Muscle of leg (tissue), 11 donors: Measurements from ENCODE around the gene ADIPOR2. TPM values are rescaled to one million over a fixed set of nuclear protein-coding genes. Genes with fewer than 3 reads are reported as not detected.
A peak's percentile ranks its signal among the peaks of the same experiment; 100 is the strongest.

ENCODE experiments used
- DNase-seq: peaks from one replicate; pipeline ENCODE4 v3.0.0; 2013
- H3K27ac ChIP-seq: one replicate; pipeline ENCODE4 v1.5.1; 2013; ENCODE audit warnings: mild to moderate bottlenecking, low read length, control low read depth
- H3K27me3 ChIP-seq: one replicate; pipeline ENCODE4 v1.6.1; 2013; ENCODE audit warnings: low read length; ENCODE audit not compliant: control insufficient read depth, insufficient read depth
- H3K36me3 ChIP-seq: one replicate; pipeline ENCODE4 v1.6.1; 2013; ENCODE audit warnings: low read length; ENCODE audit not compliant: control insufficient read depth, insufficient read depth
- H3K4me1 ChIP-seq: one replicate; pipeline ENCODE4 v1.6.1; 2013; ENCODE audit warnings: low read length; ENCODE audit not compliant: control insufficient read depth, insufficient read depth
- H3K4me3 ChIP-seq: one replicate; pipeline ENCODE4 v1.5.1; 2013; ENCODE audit warnings: low read length, control low read depth
- H3K9me3 ChIP-seq: replicated peaks from 2 replicates; pipeline ENCODE4 v1.6.1; 2013; ENCODE audit warnings: low read depth, low read length; ENCODE audit not compliant: control insufficient read depth
- WGBS: methylation state at CpG from one replicate; pipeline ENCODE4 v1.1.5; 2013; ENCODE audit warnings: missing lambda C conversion rate; ENCODE audit not compliant: insufficient coverage; 5-methylcytosine and 5-hydroxymethylcytosine counted together
- polyA plus RNA-seq, 8 donors: library from polyadenylated mRNA; unstranded; fragments of 120-200 nt; gene quantifications; one replicate each; pipeline versions ENCODE4 v1.2.1 to v1.2.3, GENCODE V29; 2013; ENCODE audit warnings: inconsistent platforms in 1 of 8, low replicate concordance in 1 of 8; ENCODE audit not compliant: insufficient read length in 8 of 8, insufficient read depth in 1 of 8
- total RNA-seq: library from RNA; stranded (reverse); fragments of 120-200 nt; gene quantifications from one replicate; pipeline ENCODE4 v1.2.4, GENCODE V29; 2013

Gene ADIPOR2
- total and polyA plus RNA-seq, 9 donors = 18.4 to 30.0 (median 25.1) TPM

DNA sequence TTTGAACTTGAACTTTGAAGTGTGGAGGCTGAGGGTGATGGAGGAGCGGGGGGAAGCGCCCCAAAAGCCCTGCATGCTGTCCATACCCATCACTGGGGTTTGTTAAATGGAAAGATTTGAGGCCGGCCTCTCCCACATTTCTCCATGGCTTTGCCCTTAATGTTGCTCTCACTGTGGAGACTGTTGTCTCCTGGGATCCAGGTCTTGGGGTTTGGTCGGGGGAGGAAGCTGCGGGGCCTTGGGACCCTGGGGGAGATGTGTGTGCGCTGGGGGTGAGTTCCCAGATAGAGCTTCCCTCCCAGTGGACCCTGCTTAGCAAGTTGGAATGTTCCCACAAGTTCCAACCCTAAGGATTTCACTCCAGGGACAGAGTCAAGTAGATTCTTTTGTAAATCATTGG is 101.5 kb downstream of the ADIPOR2 start:
- Histone ChIP-seq H3K4me3 (no peak overlapping the region), H3K27ac (no peak overlapping the region), H3K9me3 (no peaks in the 10 kb centered on the region), H3K27me3 (no peaks in the 10 kb centered on the region), H3K4me1 (peaks cover 42% of the 10 kb centered on the region), H3K36me3 (peaks cover 10% of the 10 kb centered on the region)
- DNase-seq = no peak
- no CpG with 5 or more reads among the region's 6 CpGs for WGBS

DNA sequence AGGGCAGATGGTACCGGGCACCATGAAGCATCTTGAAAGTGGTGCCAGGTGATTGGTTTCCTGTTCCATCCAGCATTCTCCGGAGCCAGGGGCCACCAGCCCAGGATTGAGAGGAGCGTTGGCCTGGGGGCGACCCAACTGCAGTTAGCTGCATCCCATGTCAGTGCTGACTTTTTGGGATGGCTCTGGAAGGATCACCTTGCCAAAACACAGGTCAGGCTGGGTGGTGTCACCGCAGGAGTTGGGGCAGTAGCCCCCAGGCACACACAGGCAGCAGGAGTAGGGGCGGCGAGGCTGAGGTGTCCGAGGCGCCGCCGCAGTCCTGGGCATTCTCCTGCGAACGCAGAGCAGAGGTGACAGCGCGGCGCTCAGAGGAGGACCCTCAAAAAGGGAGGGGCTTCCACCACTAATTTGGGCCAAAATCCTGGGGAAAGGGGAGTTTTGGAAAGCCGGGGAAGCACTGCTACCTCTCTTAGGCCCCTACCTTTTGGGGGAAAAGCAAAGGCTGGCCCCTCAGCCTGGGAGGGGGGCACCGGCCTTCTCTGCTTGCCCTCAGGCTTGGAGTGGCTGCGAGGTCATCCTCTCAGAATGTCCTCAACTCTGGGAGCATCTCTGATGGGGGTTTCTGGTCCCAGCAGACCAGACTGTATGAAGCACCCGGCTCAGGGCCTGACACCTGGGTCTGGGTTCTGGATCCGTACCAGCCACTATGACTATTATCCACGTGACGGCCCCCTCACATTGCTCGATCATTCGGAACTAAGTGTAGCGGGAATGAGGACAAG is 102.7 kb downstream of the ADIPOR2 start:
- H3K9me3 ChIP-seq = no peaks in the 10 kb centered on the region
- peaks cover 45% of the 10 kb centered on the region for H3K4me1 ChIP-seq
- WGBS = 85% methylated on average over 14 of the region's 26 CpGs
- H3K27me3 ChIP-seq = no peaks in the 10 kb centered on the region
- DNase-seq = no peak
- H3K27ac ChIP-seq = peak overlapping the region; percentile 74
- H3K36me3 ChIP-seq = no peaks in the 10 kb centered on the region
- H3K4me3 ChIP-seq = no peak overlapping the region

DNA sequence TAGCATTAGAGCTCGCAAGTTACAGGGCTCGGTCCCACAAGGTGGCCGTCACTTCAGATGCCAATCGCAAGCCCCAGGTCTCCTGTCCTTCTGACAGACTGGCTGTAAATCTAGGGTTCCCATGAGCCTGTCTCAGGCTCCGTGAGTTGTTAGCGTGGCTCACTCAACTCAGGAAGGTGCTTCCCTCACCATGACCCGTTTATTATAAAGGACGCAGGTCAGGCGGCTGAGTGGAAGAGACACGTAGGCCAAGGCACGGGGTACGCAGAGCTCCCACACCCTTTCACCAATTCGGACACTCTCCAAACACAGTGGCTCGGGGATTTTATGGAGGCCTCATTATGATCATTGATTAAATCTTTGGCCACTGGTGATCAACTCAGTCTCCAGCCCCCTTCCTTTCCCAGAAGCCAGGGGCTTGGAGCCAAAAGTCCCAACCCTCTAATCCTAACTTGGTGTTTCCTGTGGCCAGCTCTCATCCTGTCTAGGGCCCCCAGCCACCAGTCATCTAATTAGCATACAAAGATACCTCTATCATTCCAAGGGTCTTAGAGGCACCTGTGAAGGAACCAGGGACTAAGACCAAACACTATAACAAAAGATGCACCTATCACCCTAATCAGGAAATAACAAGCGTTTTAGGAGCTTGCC is 103.7 kb downstream of the ADIPOR2 start:
- WGBS = 82% methylated on average over 14 of the region's 15 CpGs
- Histone ChIP-seq H3K4me1 (peaks cover 45% of the 10 kb centered on the region), H3K4me3 (no peak overlapping the region), H3K27ac (peak overlapping the region; percentile 74), H3K9me3 (no peaks in the 10 kb centered on the region), H3K36me3 (no peaks in the 10 kb centered on the region), H3K27me3 (no peaks in the 10 kb centered on the region)
- DNase-seq = no peak

DNA sequence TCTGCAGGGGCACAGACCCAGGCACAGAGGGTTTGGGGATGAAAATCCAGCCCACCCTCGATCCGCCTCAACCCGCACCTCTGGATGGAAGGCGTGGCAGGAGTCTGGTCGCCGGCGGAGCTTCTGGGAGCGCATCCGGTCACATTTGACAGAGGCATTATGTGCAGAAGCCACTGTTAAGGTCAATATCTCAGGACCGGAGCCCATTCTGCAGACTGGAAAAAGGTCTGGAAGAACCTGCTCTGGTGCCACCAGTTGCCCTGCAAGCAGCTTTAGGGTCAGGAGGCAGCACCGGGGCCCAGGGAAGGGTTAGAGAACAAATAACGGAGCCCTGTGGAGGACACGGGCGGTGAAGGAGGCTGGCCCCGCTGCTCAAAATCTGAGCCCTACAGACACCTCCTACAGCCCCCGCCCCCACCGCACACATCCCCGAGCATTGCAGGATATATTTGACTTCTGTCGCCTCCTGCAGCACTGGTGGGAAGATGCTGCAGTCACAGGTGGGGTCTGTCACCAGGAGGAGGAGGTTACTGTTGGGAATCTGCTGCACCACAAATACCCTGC is 104.4 kb downstream of the ADIPOR2 start:
- H3K4me3 ChIP-seq = no peak overlapping the region
- H3K4me1 ChIP-seq = peaks cover 45% of the 10 kb centered on the region
- H3K36me3 ChIP-seq = no peaks in the 10 kb centered on the region
- peak overlapping the region; percentile 40 for H3K27ac ChIP-seq
- no peaks in the 10 kb centered on the region for H3K27me3 ChIP-seq
- no peak for DNase-seq
- no peaks in the 10 kb centered on the region for H3K9me3 ChIP-seq
- 67% methylated on average over 11 of the region's 19 CpGs for WGBS

DNA sequence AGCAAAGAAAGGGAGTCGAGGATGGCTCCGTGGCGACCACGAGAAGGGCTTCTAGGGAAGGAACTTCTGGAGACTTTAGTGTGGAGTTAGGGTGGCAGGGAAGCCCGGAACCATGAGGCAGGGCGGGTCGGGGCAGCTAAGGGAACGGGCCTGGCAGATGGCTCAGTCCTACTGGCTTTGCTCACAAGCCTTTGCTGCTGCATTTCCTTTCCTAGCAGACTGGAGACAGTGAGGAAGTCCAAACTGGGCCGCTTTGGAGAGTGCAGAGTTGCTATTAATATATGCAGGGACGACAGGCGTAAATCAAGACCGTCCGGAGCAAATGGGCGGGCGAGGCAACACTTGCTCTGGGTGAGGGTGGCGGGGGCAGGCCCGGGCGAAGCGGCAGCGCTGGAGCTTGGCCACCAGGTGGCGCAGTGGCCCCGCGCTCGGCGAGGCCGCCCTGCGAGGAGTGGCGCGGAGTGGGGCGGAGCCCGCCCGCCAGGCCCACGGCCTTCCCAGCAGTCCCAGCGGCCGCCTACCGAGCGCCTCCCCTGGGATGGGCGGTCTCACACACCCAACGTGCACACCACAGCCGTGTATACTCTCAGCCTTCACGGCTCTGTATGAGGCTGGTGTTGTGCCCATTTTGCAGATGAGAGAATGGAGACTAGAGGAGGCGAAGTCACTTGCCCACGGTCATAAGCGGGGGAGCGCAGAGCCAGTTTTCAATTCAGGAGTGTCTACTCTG is 105.1 kb downstream of the ADIPOR2 start:
- Histone ChIP-seq H3K36me3 (no peaks in the 10 kb centered on the region), H3K27ac (peak overlapping the region; percentile 40), H3K4me3 (peak overlapping the region; percentile 58), H3K9me3 (no peaks in the 10 kb centered on the region), H3K27me3 (no peaks in the 10 kb centered on the region), H3K4me1 (peaks cover 45% of the 10 kb centered on the region)
- 5% methylated on average over 30 of the region's 45 CpGs for WGBS
- peak; percentile 94 for DNase-seq

DNA sequence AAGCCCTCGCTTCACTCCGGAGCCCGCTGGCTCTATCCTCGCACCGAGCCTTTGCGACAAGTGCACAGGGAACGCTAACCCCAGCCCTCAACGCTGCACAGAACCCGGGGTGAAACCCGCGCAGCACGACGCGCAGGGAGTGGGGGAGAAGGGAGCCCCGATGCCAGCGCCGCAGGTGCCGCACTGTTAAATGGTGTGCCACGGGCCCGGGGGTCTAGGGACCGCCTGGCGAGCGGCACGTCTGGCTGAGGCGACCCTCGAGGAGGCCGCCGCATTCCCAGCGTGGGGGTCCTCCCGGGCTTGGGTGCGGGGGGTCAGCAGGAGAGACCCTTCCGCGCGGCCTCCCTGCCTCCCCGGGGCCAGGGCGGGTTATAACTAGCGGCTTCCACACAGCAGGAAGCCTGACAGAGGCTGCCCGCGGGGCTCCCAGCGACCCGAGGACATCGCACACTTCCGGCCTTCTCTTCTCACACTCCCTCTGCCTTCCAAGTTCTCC is 105.7 kb downstream of the ADIPOR2 start:
- 3% methylated on average over 40 of the region's 43 CpGs for WGBS
- Histone ChIP-seq H3K4me1 (peaks cover 41% of the 10 kb centered on the region), H3K4me3 (peak overlapping the region; percentile 58), H3K27ac (peak overlapping the region; percentile 42), H3K36me3 (no peaks in the 10 kb centered on the region), H3K27me3 (no peaks in the 10 kb centered on the region), H3K9me3 (no peaks in the 10 kb centered on the region)
- DNase-seq = peak; percentile 51

DNA sequence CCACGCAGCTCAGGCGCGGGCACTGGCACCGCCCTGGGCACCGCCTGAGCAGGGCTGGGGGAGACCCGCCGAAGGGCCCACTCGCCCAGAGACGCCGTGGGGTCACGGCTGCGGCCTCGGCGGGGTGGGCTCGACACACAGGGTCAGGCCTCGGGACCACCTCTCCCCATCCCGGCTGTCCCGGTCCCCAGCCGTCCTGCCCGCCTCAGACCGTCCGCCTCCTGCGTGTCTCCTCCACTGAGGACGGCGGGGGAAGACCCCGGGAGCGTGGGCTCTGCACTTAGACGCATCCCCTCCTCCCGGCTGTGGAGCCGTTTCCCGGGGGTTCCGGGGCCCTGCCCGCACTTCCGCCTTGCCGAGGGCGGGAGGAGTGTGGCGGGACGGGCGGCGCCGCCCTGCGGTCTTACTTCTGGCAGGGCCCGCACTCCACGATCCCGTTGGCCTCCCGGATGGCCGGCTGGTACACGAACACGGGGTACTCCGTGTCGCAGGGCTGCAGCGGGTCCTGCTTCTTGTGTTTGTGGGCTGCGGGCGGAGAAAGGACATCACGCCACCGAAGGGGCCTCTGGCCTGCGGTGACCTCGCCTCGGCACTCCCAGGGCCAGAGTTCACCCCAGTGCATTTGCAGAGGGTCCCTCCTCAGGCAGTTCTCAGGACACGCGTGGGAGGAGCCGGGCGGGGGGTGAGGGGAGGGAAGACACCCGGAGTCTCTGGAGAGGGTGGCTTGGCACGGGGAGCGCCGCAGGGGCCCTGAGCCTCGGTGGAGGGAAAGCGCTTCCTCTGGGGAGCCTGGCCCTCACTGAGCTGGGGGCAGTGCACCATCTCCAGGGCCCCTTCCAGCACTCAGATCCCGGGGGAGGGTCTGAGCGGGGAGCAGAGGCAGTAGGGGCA is 106.4 kb downstream of the ADIPOR2 start:
- H3K27ac ChIP-seq = peak overlapping the region; percentile 42
- peak overlapping the region; percentile 58 for H3K4me3 ChIP-seq
- H3K9me3 ChIP-seq = no peaks in the 10 kb centered on the region
- peak; percentile 59 for DNase-seq
- peaks cover 40% of the 10 kb centered on the region for H3K4me1 ChIP-seq
- WGBS = 4% methylated on average over 48 of the region's 71 CpGs
- H3K36me3 ChIP-seq = no peaks in the 10 kb centered on the region
- H3K27me3 ChIP-seq = no peaks in the 10 kb centered on the region

DNA sequence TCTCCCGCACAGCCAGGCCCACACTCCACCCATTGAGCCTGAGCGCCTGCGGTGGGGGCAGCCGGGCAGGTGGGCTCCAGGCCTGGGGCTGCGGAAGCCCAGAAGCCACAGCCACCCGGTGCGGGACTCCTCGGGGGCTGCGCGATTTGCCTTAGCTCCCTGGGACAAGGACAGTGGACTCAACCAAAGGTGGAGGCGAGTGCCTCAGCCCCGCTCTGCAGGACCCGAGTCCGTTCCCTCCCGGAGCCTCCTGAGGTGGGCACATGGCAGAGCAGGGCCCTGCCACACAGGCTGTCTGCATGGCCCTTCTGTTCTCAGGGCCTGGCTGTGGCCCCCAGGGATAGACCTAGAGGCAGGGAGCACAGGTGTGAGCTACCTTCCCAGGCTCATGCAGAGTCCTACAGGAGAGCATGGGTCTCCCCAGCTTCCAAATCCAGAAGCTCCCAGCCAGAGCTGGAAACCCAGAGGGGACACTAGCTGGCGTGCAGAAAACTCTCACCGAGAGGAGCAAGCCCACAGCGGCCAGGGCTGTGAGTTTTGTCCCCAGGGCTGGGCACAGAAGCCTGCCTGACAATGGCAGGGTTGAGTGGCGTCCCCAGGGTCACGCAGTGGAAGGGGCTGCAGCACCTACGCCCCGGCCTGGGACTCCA is 107.2 kb downstream of the ADIPOR2 start:
- Histone ChIP-seq H3K4me1 (peaks cover 38% of the 10 kb centered on the region), H3K27ac (no peak overlapping the region), H3K36me3 (no peaks in the 10 kb centered on the region), H3K4me3 (no peak overlapping the region), H3K27me3 (no peaks in the 10 kb centered on the region), H3K9me3 (no peaks in the 10 kb centered on the region)
- DNase-seq = no peak
- 87% methylated on average over 22 of the region's 22 CpGs for WGBS

DNA sequence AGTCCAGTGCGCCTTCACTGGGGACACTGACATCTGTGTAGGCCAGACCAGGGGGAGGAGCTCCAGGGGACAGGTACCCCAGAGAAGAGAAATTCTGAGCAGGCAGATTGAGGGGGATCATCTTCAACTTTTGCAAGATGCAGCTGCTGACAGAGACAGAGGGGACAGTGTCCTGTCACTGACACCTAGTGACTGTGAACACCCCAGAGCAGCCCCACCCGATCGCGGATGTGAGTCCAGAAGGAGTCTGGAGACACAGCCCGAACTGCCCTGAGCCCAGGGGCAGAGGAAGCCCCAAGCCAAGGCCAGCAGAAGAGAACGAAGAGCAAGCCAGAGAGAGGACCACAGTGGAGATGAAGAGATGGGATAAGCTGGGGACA is 107.8 kb downstream of the ADIPOR2 start:
- Histone ChIP-seq H3K4me3 (no peak overlapping the region), H3K27me3 (no peaks in the 10 kb centered on the region), H3K9me3 (no peaks in the 10 kb centered on the region), H3K36me3 (no peaks in the 10 kb centered on the region), H3K4me1 (peaks cover 36% of the 10 kb centered on the region), H3K27ac (no peak overlapping the region)
- DNase-seq = no peak
- 85% methylated on average over 6 of the region's 6 CpGs for WGBS
